ENCODE results near the gene TELO2. TPM values are rescaled to one million over a fixed set of nuclear protein-coding genes. Genes with fewer than 3 reads are reported as not detected.
A peak's percentile ranks its signal among the peaks of the same experiment; 100 is the strongest.

The TELO2 gene
- total RNA-seq, 2 experiments from 2014 or later, result 29.7 to 30.8 TPM

- Histone ChIP-seq H3K36me3 (ENCODE audit: insufficient read depth, low read length) (peaks cover 69% of the 10 kb centered on the region), H3K4me1 (ENCODE audit: insufficient read depth, low read length) (no peaks in the 10 kb centered on the region), H3K27ac (ENCODE audit: low read depth in 1 of 2, low read length in 2 of 2) (no peak overlapping the region), H3K4me3 (ENCODE audit: low read length) (no peak overlapping the region), H3K27me3 (ENCODE audit: control insufficient read depth in 1 of 2, insufficient read depth in 2 of 2, low read length in 2 of 2) (no peaks in the 10 kb centered on the region), H3K9me3 (ENCODE audit: control insufficient read depth in 1 of 2, insufficient read depth in 1 of 2, low read length in 2 of 2) (peaks cover 0 to under 1% of the 10 kb centered on the region in 2 experiments)
- Mint-ChIP-seq H3K27me3 (no peaks in the 10 kb centered on the region), H3K9me3 (no peaks in the 10 kb centered on the region), H3K4me1 (ENCODE audit: low read depth) (no peaks in the 10 kb centered on the region), H3K27ac (no peak overlapping the region), H3K4me3 (no peak overlapping the region), H3K36me3 (ENCODE audit: low read depth) (peaks cover 23% of the 10 kb centered on the region)
- POLR2A ChIA-PET, result no interaction called here
- no peak for ATAC-seq (ENCODE audit: poor library complexity)
- CTCF ChIA-PET, result interaction anchor here (0.5 kb wide), 1 partner anchor 36 kb away, joined by 3 read pairs; no protein-coding TSS in a partner anchor
- intact Hi-C loops (cut with DNase I, micrococcal nuclease), result no loop called here
- DNase-seq, result no peak
- TF ChIP-seq CTCF (IDR thresholded peaks at IDR 0.05), result no peak
Observed at GRCh38 chr16:1455190-1456171, 37.7 kb upstream of the TELO2 start.

- no peaks in the 10 kb centered on the region for H3K4me1 ChIP-seq (ENCODE audit: insufficient read depth, low read length)
- H3K9me3 ChIP-seq (ENCODE audit: control insufficient read depth in 1 of 2, insufficient read depth in 1 of 2, low read length in 2 of 2), result no peaks in the 10 kb centered on the region
- Mint-ChIP-seq H3K4me3 (no peak overlapping the region), H3K4me1 (ENCODE audit: low read depth) (no peaks in the 10 kb centered on the region), H3K36me3 (ENCODE audit: low read depth) (peaks cover 26% of the 10 kb centered on the region), H3K9me3 (no peaks in the 10 kb centered on the region), H3K27me3 (no peaks in the 10 kb centered on the region), H3K27ac (no peak overlapping the region)
- no peak overlapping the region for H3K27ac ChIP-seq (ENCODE audit: low read depth in 1 of 2, low read length in 2 of 2)
- H3K27me3 ChIP-seq (ENCODE audit: control insufficient read depth in 1 of 2, insufficient read depth in 2 of 2, low read length in 2 of 2), result no peaks in the 10 kb centered on the region
- intact Hi-C loops (cut with DNase I, micrococcal nuclease), result no loop called here
- ChIA-PET POLR2A (no interaction called here), CTCF (no interaction called here)
- ATAC-seq (ENCODE audit: poor library complexity) (no peak), DNase-seq (no peak)
- H3K4me3 ChIP-seq (ENCODE audit: low read length), result no peak overlapping the region
- no peak for TF ChIP-seq CTCF (IDR thresholded peaks at IDR 0.05)
- H3K36me3 ChIP-seq (ENCODE audit: insufficient read depth, low read length), result peaks cover 76% of the 10 kb centered on the region
Observed at GRCh38 chr16:1456951-1457350, 36.2 kb upstream of the TELO2 start.

GRCh38 chr16:1457489-1458245 lies 35.5 kb upstream of the TELO2 start:
- no peaks in the 10 kb centered on the region for H3K4me1 ChIP-seq (ENCODE audit: insufficient read depth, low read length)
- Mint-ChIP-seq H3K4me3 (no peak overlapping the region), H3K27ac (no peak overlapping the region), H3K9me3 (no peaks in the 10 kb centered on the region), H3K36me3 (ENCODE audit: low read depth) (peaks cover 28% of the 10 kb centered on the region), H3K27me3 (no peaks in the 10 kb centered on the region), H3K4me1 (ENCODE audit: low read depth) (no peaks in the 10 kb centered on the region)
- no peaks in the 10 kb centered on the region for H3K9me3 ChIP-seq (ENCODE audit: control insufficient read depth in 1 of 2, insufficient read depth in 1 of 2, low read length in 2 of 2)
- no peaks in the 10 kb centered on the region for H3K27me3 ChIP-seq (ENCODE audit: control insufficient read depth in 1 of 2, insufficient read depth in 2 of 2, low read length in 2 of 2)
- no peak overlapping the region for H3K4me3 ChIP-seq (ENCODE audit: low read length)
- POLR2A ChIA-PET, result no interaction called here
- peak overlapping the region in 1 of 2 donors; percentile 13 for H3K27ac ChIP-seq (ENCODE audit: low read depth in 1 of 2, low read length in 2 of 2)
- CTCF ChIA-PET, result no interaction called here
- no peak for TF ChIP-seq CTCF (IDR thresholded peaks at IDR 0.05)
- intact Hi-C loops (cut with DNase I, micrococcal nuclease), result no loop called here
- DNase-seq, result no peak
- ATAC-seq (ENCODE audit: poor library complexity), result no peak
- H3K36me3 ChIP-seq (ENCODE audit: insufficient read depth, low read length), result peaks cover 70% of the 10 kb centered on the region
